Common myeloid progenitor, CD34-positive (primary cell): ENCODE measurements around the gene SLCO4A1.
A peak's percentile ranks its signal among the peaks of the same experiment; 100 is the strongest.

Experiments used
- CTCF ChIA-PET: fragments of 350-600 bp; sonication (Branson Sonifier 250); formaldehyde crosslinking; loops from one replicate; lab custom pipeline; 2021; ENCODE audit warnings: antibody characterized with exemption; lab: Charles Lee
- POLR2A ChIA-PET: fragments of 350-600 bp; sonication (Branson Sonifier 250); formaldehyde crosslinking; loops from one replicate; lab custom pipeline; 2021; ENCODE audit warnings: antibody characterized with exemption; lab: Charles Lee
- DNase-seq, 3 donors: peaks; one replicate each; pipeline versions ENCODE4 v3.0.0 to v3.0.0-alpha.2; 2013
- H3K27ac ChIP-seq, 2 experiments: 1 replicate in 1 of 2; 2 replicates in 1 of 2; pipeline ENCODE4 v1.7.0; 2013; ENCODE audit warnings: inconsistent platforms in 2 of 2, low read length in 2 of 2, mild to moderate bottlenecking in 2 of 2, low read depth in 1 of 2, moderate library complexity in 1 of 2; ENCODE audit not compliant: severe bottlenecking in 2 of 2, insufficient read depth in 1 of 2, poor library complexity in 1 of 2
- H3K27me3 ChIP-seq, 5 experiments: replicated peaks in 2 of 5; 1 replicate in 3 of 5; 2 replicates in 2 of 5; pipeline versions ENCODE4 v1.6.1 to v1.7.0; 2013; ENCODE audit warnings: low read length in 4 of 5, mild to moderate bottlenecking in 2 of 5, moderate library complexity in 2 of 5, inconsistent platforms in 1 of 5; ENCODE audit not compliant: insufficient read depth in 5 of 5, control insufficient read depth in 4 of 5
- H3K36me3 ChIP-seq, 4 experiments: 1 replicate in 2 of 4; 2 replicates in 2 of 4; pipeline versions ENCODE4 v1.6.1 to v1.7.0; 2013; ENCODE audit warnings: low read length in 3 of 4, control low read depth in 1 of 4, mild to moderate bottlenecking in 1 of 4; ENCODE audit not compliant: control insufficient read depth in 4 of 4, insufficient read depth in 4 of 4
- H3K4me1 ChIP-seq, 4 experiments: 1 replicate in 3 of 4; 2 replicates in 1 of 4; pipeline versions ENCODE4 v1.6.1 to v1.7.1; 2013; ENCODE audit warnings: low read length in 3 of 4, mild to moderate bottlenecking in 3 of 4, control low read depth in 1 of 4, inconsistent platforms in 1 of 4, moderate library complexity in 1 of 4; ENCODE audit not compliant: control insufficient read depth in 4 of 4, insufficient read depth in 4 of 4; ENCODE audit errors: control extremely low read depth in 1 of 4
- H3K4me3 ChIP-seq, 7 experiments: 1 replicate in 4 of 7; 2 replicates in 3 of 7; pipeline versions ENCODE4 v1.5.1 to v1.7.0; 2013; ENCODE audit warnings: mild to moderate bottlenecking in 7 of 7, low read length in 6 of 7, moderate library complexity in 6 of 7, inconsistent platforms in 2 of 7, low read depth in 2 of 7, control low read depth in 1 of 7; ENCODE audit not compliant: insufficient read depth in 4 of 7, control insufficient read depth in 1 of 7; ENCODE audit errors: extremely low read depth in 1 of 7
- H3K9me3 ChIP-seq, 5 experiments: 1 replicate in 4 of 5; 2 replicates in 1 of 5; pipeline versions ENCODE4 v1.6.1 to v1.7.1; 2013; ENCODE audit warnings: low read length in 4 of 5, mild to moderate bottlenecking in 2 of 5, inconsistent platforms in 1 of 5, low read depth in 1 of 5, moderate library complexity in 1 of 5; ENCODE audit not compliant: control insufficient read depth in 4 of 5, insufficient read depth in 2 of 5; ENCODE audit errors: control extremely low read depth in 1 of 5
- WGBS: methylation state at CpG from one replicate; pipeline ENCODE4 v1.1.5; 2013; ENCODE audit not compliant: insufficient coverage; 5-methylcytosine and 5-hydroxymethylcytosine counted together

SLCO4A1 gene

GRCh38 chr20:62637521-62638054, 4.7 kb upstream of the SLCO4A1 start:
- H3K4me3 ChIP-seq, result no peak overlapping the region
- no peak for DNase-seq
- no peaks in the 10 kb centered on the region for H3K9me3 ChIP-seq
- ChIA-PET CTCF (interaction anchor here (0.7 to 3.1 kb wide), 8 partner anchors 9 to 155 kb away, joined by 3 to 26 read pairs (median 4); no protein-coding TSS in a partner anchor), POLR2A (no interaction called here)
- H3K36me3 ChIP-seq, result no peaks in the 10 kb centered on the region
- 97% methylated on average over 7 of the region's 11 CpGs for WGBS
- H3K27me3 ChIP-seq, result no peaks in the 10 kb centered on the region
- peaks cover 0 to 54% (median 47%) of the 10 kb centered on the region in 4 experiments for H3K4me1 ChIP-seq
- H3K27ac ChIP-seq, result no peak overlapping the region

GRCh38 chr20:62638055-62638570, 4.2 kb upstream of the SLCO4A1 start:
- Histone ChIP-seq H3K4me1 (peaks cover 0 to 59% (median 50%) of the 10 kb centered on the region in 4 experiments), H3K9me3 (no peaks in the 10 kb centered on the region), H3K27ac (no peak overlapping the region), H3K4me3 (no peak overlapping the region), H3K27me3 (no peaks in the 10 kb centered on the region), H3K36me3 (no peaks in the 10 kb centered on the region)
- WGBS, result 91% methylated on average over 11 of the region's 12 CpGs
- CTCF ChIA-PET, result interaction anchor here (1.1 to 3.1 kb wide), 6 partner anchors 9 to 141 kb away, joined by 3 to 26 read pairs (median 5); no protein-coding TSS in a partner anchor
- DNase-seq, result no peak
- POLR2A ChIA-PET, result no interaction called here

- H3K36me3 ChIP-seq, result peaks cover 0 to 2% (median 0%) of the 10 kb centered on the region in 4 experiments
- ChIA-PET CTCF (interaction anchor here (1.1 to 3.1 kb wide), 5 partner anchors 10 to 142 kb away, joined by 3 to 26 read pairs (median 5); no protein-coding TSS in a partner anchor), POLR2A (no interaction called here)
- H3K27me3 ChIP-seq, result no peaks in the 10 kb centered on the region
- H3K27ac ChIP-seq, result no peak overlapping the region
- no peak for DNase-seq
- H3K4me1 ChIP-seq, result peaks cover 0 to 66% (median 57%) of the 10 kb centered on the region in 4 experiments
- H3K4me3 ChIP-seq, result no peak overlapping the region
- no peaks in the 10 kb centered on the region for H3K9me3 ChIP-seq
- WGBS, result 94% methylated on average over 22 of the region's 23 CpGs
These were observed 3.5 kb upstream of the SLCO4A1 start for GRCh38 chr20:62638679-62639406.

GRCh38 chr20:62639765-62640164, 2.5 kb upstream of the SLCO4A1 start:
- ChIA-PET POLR2A (no interaction called here), CTCF (interaction anchor here (1.8 to 3.1 kb wide), 2 partner anchors 11 to 15 kb away, joined by 5 to 26 read pairs; no protein-coding TSS in a partner anchor)
- Histone ChIP-seq H3K36me3 (peaks cover 0 to 8% (median 0%) of the 10 kb centered on the region in 4 experiments), H3K27me3 (no peaks in the 10 kb centered on the region), H3K9me3 (no peaks in the 10 kb centered on the region), H3K27ac (no peak overlapping the region), H3K4me1 (peaks cover 0 to 70% (median 62%) of the 10 kb centered on the region in 4 experiments), H3K4me3 (no peak overlapping the region)
- no peak for DNase-seq
- 100% methylated on average over 2 of the region's 9 CpGs for WGBS

GRCh38 chr20:62640870-62641269, 1.4 kb upstream of the SLCO4A1 start:
- 64% methylated on average over 9 of the region's 9 CpGs for WGBS
- Histone ChIP-seq H3K27me3 (no peaks in the 10 kb centered on the region), H3K36me3 (peaks cover 0 to 12% (median 0%) of the 10 kb centered on the region in 4 experiments), H3K9me3 (no peaks in the 10 kb centered on the region), H3K4me3 (peak overlapping the region in 3 of 7 experiments; percentile 19 to 80 (median 62)), H3K27ac (peak overlapping the region in 1 of 2 experiments; percentile 51), H3K4me1 (peaks cover 0 to 75% (median 65%) of the 10 kb centered on the region in 4 experiments)
- POLR2A ChIA-PET, result interaction anchor here (2.3 to 3.8 kb wide), 4 partner anchors 10 to 37 kb away, joined by 16 to 31 read pairs (median 21); no protein-coding TSS in a partner anchor
- CTCF ChIA-PET, result interaction anchor here (2.4 to 4.9 kb wide), 3 partner anchors 10 to 23 kb away, joined by 13 to 36 read pairs (median 28); no protein-coding TSS in a partner anchor
- DNase-seq, result no peak

- Histone ChIP-seq H3K9me3 (no peaks in the 10 kb centered on the region), H3K27ac (peak overlapping the region in 1 of 2 experiments; percentile 51), H3K27me3 (no peaks in the 10 kb centered on the region), H3K4me1 (peaks cover 0 to 69% (median 61%) of the 10 kb centered on the region in 4 experiments), H3K36me3 (peaks cover 0 to 17% (median 0%) of the 10 kb centered on the region in 4 experiments), H3K4me3 (peak overlapping the region; percentile 25 to 82 (median 66))
- WGBS, result under 1% methylated on average over 29 of the region's 32 CpGs
- DNase-seq, result peak; percentile 51 to 92 (median 84)
- ChIA-PET POLR2A (interaction anchor here (1.2 to 3.8 kb wide), 5 partner anchors 10 to 38 kb away, joined by 3 to 31 read pairs (median 19); no protein-coding TSS in a partner anchor), CTCF (interaction anchor here (1.7 to 4.9 kb wide), 4 partner anchors 9 to 23 kb away, joined by 6 to 36 read pairs (median 20); no protein-coding TSS in a partner anchor)
These were observed 817 bp upstream of the SLCO4A1 start for GRCh38 chr20:62641321-62642050.
